Endodermal cell (in vitro differentiated cells): Measurements from ENCODE around the gene ZDHHC21. TPM values are rescaled to one million over a fixed set of nuclear protein-coding genes. Genes with fewer than 3 reads are reported as not detected.
A peak's percentile ranks its signal among the peaks of the same experiment; 100 is the strongest.
"Not testable (repeated sequence)": the region's sequence is repeated elsewhere in the genome, so short reads cannot be mapped to it uniquely, and the experiment has no call there.

Experiments
- DNase-seq: peaks from one replicate; pipeline ENCODE4 v3.0.0-alpha.2; 2017
- H3K27ac ChIP-seq: 2 replicates; pipeline ENCODE4 v1.5.1; 2013; ENCODE audit warnings: mild to moderate bottlenecking, low read depth, low read length, moderate library complexity
- H3K27me3 ChIP-seq: 2 replicates; pipeline ENCODE4 v1.6.1; 2013; ENCODE audit warnings: mild to moderate bottlenecking, low read length, moderate library complexity; ENCODE audit not compliant: insufficient read depth, control insufficient read depth, poor library complexity, severe bottlenecking
- H3K36me3 ChIP-seq: 2 replicates; pipeline ENCODE4 v1.7.0; 2013; ENCODE audit warnings: mild to moderate bottlenecking, low read length, moderate library complexity; ENCODE audit not compliant: control insufficient read depth, insufficient read depth
- H3K4me1 ChIP-seq: one replicate; pipeline ENCODE4 v1.7.0; 2013; ENCODE audit warnings: low read length; ENCODE audit not compliant: control insufficient read depth, insufficient read depth
- H3K4me3 ChIP-seq: 2 replicates; pipeline ENCODE4 v1.5.1; 2013; ENCODE audit warnings: mild to moderate bottlenecking, low read length, moderate library complexity
- H3K9ac ChIP-seq: 2 replicates; pipeline ENCODE4 v1.6.1; 2013; ENCODE audit warnings: mild to moderate bottlenecking, low read length, moderate library complexity; ENCODE audit not compliant: poor library complexity, severe bottlenecking; ENCODE audit errors: extremely low read depth
- H3K9me3 ChIP-seq: 2 replicates; pipeline ENCODE4 v1.6.1; 2013; ENCODE audit warnings: mild to moderate bottlenecking, low read length, moderate library complexity; ENCODE audit not compliant: control insufficient read depth
- H3K27ac Mint-ChIP-seq: 2 replicates; pipeline ENCODE4 v1.8.0; 2020; ENCODE audit warnings: mixed read lengths
- H3K27me3 Mint-ChIP-seq: 2 replicates; pipeline ENCODE4 v1.8.0; 2021; ENCODE audit warnings: mild to moderate bottlenecking, mixed read lengths; ENCODE audit not compliant: insufficient read depth
- H3K36me3 Mint-ChIP-seq: 2 replicates; pipeline ENCODE4 v1.8.0; 2020; ENCODE audit warnings: low read depth, mixed read lengths
- H3K4me1 Mint-ChIP-seq: 2 replicates; pipeline ENCODE4 v1.8.0; 2020; ENCODE audit warnings: mixed read lengths
- H3K4me3 Mint-ChIP-seq: 2 replicates; pipeline ENCODE4 v1.8.0; 2020; ENCODE audit warnings: mild to moderate bottlenecking, moderate library complexity, mixed read lengths
- H3K9me3 Mint-ChIP-seq: 2 replicates; pipeline ENCODE4 v1.8.0; 2020; ENCODE audit warnings: mild to moderate bottlenecking, mixed read lengths
- CTCF ChIP-seq: fragments of 200-600 bp; sonication (generic); conservative IDR thresholded peaks from 2 replicates; pipeline ENCODE4 v1.5.0; 2021; ENCODE audit warnings: antibody characterized with exemption, mild to moderate bottlenecking
- WGBS, 2 experiments: methylation state at CpG; one replicate each; pipeline versions ENCODE4 v1.1.5 to v1.1.7; 2013; ENCODE audit warnings: missing lambda C conversion rate in 2 of 2, mixed read lengths in 1 of 2; ENCODE audit not compliant: insufficient coverage in 1 of 2, insufficient read length in 1 of 2; 5-methylcytosine and 5-hydroxymethylcytosine counted together
- total RNA-seq, 2 donors: library from RNA; stranded (reverse); fragmentation: NEBNext Ultra II Directional in 1 of 2; extraction: Animal tissue kit (Norgen Biotek cat#: 25700) in 1 of 2; gene quantifications; 2 replicates in 1 of 2; 3 replicates in 1 of 2; pipeline ENCODE4 v1.2.1, GENCODE V29; 2021

The ZDHHC21 gene
- total RNA-seq, 2 donors from 2014 or later: 17.1 to 18.6 TPM

DNA sequence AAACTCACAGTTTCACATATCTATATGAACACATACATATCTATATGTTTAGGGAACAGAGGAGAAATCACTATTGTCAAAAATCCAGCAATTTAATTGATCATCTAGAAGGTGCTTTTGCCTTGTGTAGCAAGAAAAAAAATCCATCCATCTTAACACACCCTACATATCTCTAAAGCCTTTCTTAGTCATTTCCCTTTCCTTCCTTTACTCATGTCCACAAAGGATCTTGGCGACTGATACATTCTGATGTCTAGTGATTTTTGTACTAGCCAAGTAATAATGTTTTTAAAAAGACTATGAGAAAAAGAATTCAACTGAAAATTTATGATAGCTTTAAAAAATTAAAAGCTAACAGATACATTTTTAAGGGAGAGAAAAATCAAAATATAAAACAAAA lies 22.5 kb downstream of the ZDHHC21 start:
- Histone ChIP-seq H3K27me3 (no peaks in the 10 kb centered on the region), H3K9me3 (peaks cover 19% of the 10 kb centered on the region), H3K4me1 (no peaks in the 10 kb centered on the region), H3K36me3 (peaks cover 52% of the 10 kb centered on the region), H3K4me3 (no peak overlapping the region), H3K9ac (no peak overlapping the region), H3K27ac (no peak overlapping the region)
- no CpG with 5 or more reads among the region's 1 CpG for WGBS, 2 experiments
- Mint-ChIP-seq H3K27ac (no peak overlapping the region), H3K4me1 (no peaks in the 10 kb centered on the region), H3K4me3 (no peak overlapping the region), H3K27me3 (no peaks in the 10 kb centered on the region), H3K36me3 (peaks cover 27% of the 10 kb centered on the region), H3K9me3 (peaks cover 3% of the 10 kb centered on the region)
- no peak for DNase-seq
- no peak for TF ChIP-seq CTCF

DNA sequence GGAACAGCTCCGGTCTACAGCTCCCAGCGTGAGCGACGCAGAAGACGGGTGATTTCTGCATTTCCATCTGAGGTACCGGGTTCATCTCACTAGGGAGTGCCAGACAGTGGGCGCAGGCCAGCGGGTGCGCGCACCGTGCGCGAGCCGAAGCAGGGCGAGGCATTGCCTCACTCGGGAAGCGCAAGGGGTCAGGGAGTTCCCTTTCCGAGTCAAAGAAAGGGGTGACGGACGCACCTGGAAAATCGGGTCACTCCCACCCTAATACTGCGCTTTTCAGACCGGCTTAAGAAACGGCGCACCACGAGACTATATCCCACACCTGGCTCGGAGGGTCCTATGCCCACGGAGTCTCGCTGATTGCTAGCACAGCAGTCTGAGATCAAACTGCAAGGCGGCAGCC lies 29.2 kb downstream of the ZDHHC21 start:
- H3K27me3 Mint-ChIP-seq, H3K27ac ChIP-seq, H3K4me3 Mint-ChIP-seq, H3K27ac Mint-ChIP-seq, H3K4me1 ChIP-seq, H3K4me3 ChIP-seq, H3K27me3 ChIP-seq, H3K4me1 Mint-ChIP-seq, H3K9me3 ChIP-seq, H3K9ac ChIP-seq, H3K9me3 Mint-ChIP-seq, DNase-seq: not testable (repeated sequence)
- WGBS, 2 experiments: 95% methylated on average over 18 of the region's 30 CpGs; no CpG with 5 or more reads in 1 of the 2 experiments
- peaks cover 20% of the 10 kb centered on the region for H3K36me3 Mint-ChIP-seq
- H3K36me3 ChIP-seq: peaks cover 39% of the 10 kb centered on the region

DNA sequence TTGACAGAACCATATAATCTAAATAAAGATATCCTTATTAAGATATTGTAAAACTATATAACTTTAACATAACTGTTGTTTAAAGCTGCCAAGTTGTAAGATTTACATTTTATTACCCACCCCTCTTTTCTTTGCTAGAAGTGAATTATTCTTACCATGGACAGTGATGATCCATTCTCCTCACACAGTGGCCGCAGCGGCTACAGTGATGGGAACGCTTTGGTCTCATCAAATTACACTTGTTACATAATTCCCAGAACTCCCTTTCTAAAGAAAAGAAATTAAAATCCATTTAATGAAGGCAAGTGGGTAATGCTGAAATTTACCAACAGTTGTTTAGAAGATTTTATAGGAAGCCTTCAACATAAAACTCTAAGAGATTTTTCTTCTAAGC lies 31.2 kb downstream of the ZDHHC21 start:
- H3K36me3 ChIP-seq: peaks cover 58% of the 10 kb centered on the region
- H3K27ac Mint-ChIP-seq: no peak overlapping the region
- no peaks in the 10 kb centered on the region for H3K27me3 ChIP-seq
- H3K4me1 ChIP-seq: no peaks in the 10 kb centered on the region
- H3K9ac ChIP-seq: no peak overlapping the region
- no peaks in the 10 kb centered on the region for H3K4me1 Mint-ChIP-seq
- H3K27me3 Mint-ChIP-seq: no peaks in the 10 kb centered on the region
- H3K4me3 ChIP-seq: no peak overlapping the region
- peaks cover 36% of the 10 kb centered on the region for H3K36me3 Mint-ChIP-seq
- H3K27ac ChIP-seq: no peak overlapping the region
- WGBS, 2 experiments: 100% methylated on average over 3 of the region's 3 CpGs; no CpG with 5 or more reads in 1 of the 2 experiments
- peaks cover 5% of the 10 kb centered on the region for H3K9me3 ChIP-seq
- H3K4me3 Mint-ChIP-seq: no peak overlapping the region
- peaks cover 2% of the 10 kb centered on the region for H3K9me3 Mint-ChIP-seq
- TF ChIP-seq CTCF: no peak
- no peak for DNase-seq

DNA sequence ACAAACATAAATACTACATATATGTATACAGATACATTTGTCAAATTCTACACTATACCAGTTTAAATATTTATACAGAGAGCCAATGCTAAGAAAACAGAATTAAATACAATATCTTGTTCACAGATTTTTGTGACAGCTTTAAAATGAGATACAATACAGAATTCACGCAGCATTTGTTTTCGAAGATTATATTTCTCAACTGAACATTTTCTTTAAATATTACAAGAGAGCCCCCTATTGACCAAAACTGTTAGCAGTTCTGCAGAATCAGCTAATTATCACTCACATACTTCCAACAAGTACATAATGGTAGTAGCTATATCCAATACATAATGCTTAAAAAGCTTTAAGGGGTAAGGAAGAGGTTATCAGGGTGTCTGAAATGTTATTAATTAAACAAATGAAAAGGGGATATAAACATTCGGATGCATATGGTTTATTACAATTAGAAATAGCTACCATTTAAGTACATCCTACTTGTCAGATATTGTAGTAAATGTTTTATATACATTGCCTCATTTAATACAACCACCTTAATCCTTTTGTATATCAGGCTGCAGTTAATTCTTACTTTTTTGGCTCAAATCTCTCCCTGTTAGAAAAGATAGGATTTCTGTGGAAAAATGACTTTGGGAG lies 31.7 kb downstream of the ZDHHC21 start:
- no peaks in the 10 kb centered on the region for H3K27me3 Mint-ChIP-seq
- H3K36me3 Mint-ChIP-seq: peaks cover 41% of the 10 kb centered on the region
- Histone ChIP-seq H3K4me3 (no peak overlapping the region), H3K9ac (no peak overlapping the region), H3K36me3 (peaks cover 63% of the 10 kb centered on the region), H3K27me3 (no peaks in the 10 kb centered on the region), H3K27ac (no peak overlapping the region), H3K4me1 (no peaks in the 10 kb centered on the region), H3K9me3 (peaks cover 10% of the 10 kb centered on the region)
- H3K9me3 Mint-ChIP-seq: peaks cover 2% of the 10 kb centered on the region
- no peak for DNase-seq
- TF ChIP-seq CTCF: peak; percentile 79
- WGBS, 2 experiments: 95 to 100% methylated on average over 2 of the region's 3 CpGs
- H3K4me1 Mint-ChIP-seq: no peaks in the 10 kb centered on the region
- H3K4me3 Mint-ChIP-seq: no peak overlapping the region
- H3K27ac Mint-ChIP-seq: no peak overlapping the region
